Transverse colon (tissue), 4 donors: ENCODE data around the gene PODXL.

ENCODE experiments used
- EP300 ChIP-seq: sonication (generic); formaldehyde crosslinking; IDR thresholded peaks from one replicate; pipeline ENCODE4 v1.6.1; 2017; ENCODE audit warnings: antibody characterized with exemption, low read depth
- POLR2AphosphoS5 ChIP-seq, 3 donors: sonication (generic); formaldehyde crosslinking; IDR thresholded peaks; one replicate each; pipeline ENCODE4 v1.6.1; 2016; ENCODE audit warnings: antibody characterized with exemption in 3 of 3
- TF ChIP-seq, protein P1 (sequence below), 5 experiments: fragments of 200-600 bp in 3 of 5; fragments of 450-650 bp in 2 of 5; sonication (generic) in 3 of 5; IDR thresholded peaks; 1 replicate in 2 of 5; 2 replicates in 3 of 5; pipeline ENCODE4 v1.5.1; 2016 to 2017; ENCODE audit warnings: antibody characterized with exemption in 5 of 5, inconsistent platforms in 3 of 5, mild to moderate bottlenecking in 2 of 5, moderate library complexity in 1 of 5

DNA sequence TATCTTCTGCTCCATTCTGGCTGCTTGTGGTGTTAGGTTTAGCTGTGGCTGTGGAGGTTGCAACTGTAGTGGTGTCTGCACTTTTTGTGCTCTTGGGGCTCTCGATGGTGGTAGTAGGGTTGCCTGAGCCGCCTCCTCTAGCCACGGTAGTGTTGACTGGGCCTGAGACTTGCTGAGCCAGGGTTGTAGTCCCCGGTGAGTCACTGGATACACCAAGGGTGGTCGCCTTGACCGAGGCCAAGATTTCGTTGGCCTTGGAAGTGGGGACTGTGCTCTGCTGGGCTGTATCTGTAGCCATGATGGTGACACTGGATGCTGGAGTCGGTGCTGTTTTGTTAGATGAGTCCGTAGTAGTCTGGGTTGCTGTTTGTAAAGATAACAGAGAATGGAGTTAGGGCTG, 45.4 kb downstream of the PODXL start:
- TF ChIP-seq POLR2AphosphoS5 (IDR thresholded peaks at IDR 0.05) (no peak), EP300 (no peak)
- TF ChIP-seq, protein P1, sequence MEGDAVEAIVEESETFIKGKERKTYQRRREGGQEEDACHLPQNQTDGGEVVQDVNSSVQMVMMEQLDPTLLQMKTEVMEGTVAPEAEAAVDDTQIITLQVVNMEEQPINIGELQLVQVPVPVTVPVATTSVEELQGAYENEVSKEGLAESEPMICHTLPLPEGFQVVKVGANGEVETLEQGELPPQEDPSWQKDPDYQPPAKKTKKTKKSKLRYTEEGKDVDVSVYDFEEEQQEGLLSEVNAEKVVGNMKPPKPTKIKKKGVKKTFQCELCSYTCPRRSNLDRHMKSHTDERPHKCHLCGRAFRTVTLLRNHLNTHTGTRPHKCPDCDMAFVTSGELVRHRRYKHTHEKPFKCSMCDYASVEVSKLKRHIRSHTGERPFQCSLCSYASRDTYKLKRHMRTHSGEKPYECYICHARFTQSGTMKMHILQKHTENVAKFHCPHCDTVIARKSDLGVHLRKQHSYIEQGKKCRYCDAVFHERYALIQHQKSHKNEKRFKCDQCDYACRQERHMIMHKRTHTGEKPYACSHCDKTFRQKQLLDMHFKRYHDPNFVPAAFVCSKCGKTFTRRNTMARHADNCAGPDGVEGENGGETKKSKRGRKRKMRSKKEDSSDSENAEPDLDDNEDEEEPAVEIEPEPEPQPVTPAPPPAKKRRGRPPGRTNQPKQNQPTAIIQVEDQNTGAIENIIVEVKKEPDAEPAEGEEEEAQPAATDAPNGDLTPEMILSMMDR (IDR thresholded peaks at IDR 0.05) = no peak
